GM21526 (cell line): ENCODE results near the gene ALG8.
A peak's percentile ranks its signal among the peaks of the same experiment; 100 is the strongest.
"Not testable (repeated sequence)": the region's sequence is repeated elsewhere in the genome, so short reads cannot be mapped to it uniquely, and the experiment has no call there.

Source experiments
- ATAC-seq: cut with Tn5 transposase; IDR thresholded peaks from one replicate; pipeline ENCODE4 v1.9.1; 2021; ENCODE audit warnings: moderate library complexity; ENCODE audit not compliant: unreplicated experiment, low FRiP score

The ALG8 gene

GRCh38 chr11:78109081-78110015 lies 30.1 kb downstream of the ALG8 start:
- ATAC-seq, result no peak

GRCh38 chr11:78100676-78101472 lies 38.6 kb downstream of the ALG8 start:
- ATAC-seq, result no peak

- ATAC-seq, result no peak
Observed at GRCh38 chr11:78100261-78100660, 39.2 kb downstream of the ALG8 start.

- ATAC-seq, result no peak
Observed at GRCh38 chr11:78099666-78100065, 39.8 kb downstream of the ALG8 start.

- ATAC-seq, result no peak
Observed at GRCh38 chr11:78097666-78098385, 41.6 kb downstream of the ALG8 start.

DNA sequence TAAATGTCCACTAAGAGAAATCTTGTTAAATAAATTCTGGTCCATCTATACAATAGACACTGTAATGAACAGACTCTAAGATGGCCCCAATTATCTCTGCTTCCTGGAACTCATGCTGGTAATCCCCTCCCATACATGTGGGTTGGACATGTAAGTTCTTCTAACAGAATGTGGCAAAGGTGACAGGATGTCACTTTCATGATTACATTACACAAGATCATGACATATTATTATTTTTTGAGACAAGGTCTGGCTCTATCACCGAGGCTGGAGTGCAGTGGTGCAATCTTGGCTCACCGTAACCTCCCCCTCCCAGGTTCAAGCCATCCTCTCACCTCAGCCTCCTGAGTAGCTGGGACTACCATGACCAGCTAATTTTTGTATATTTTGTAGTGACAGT lies 45.2 kb downstream of the ALG8 start:
- no peak for ATAC-seq

DNA sequence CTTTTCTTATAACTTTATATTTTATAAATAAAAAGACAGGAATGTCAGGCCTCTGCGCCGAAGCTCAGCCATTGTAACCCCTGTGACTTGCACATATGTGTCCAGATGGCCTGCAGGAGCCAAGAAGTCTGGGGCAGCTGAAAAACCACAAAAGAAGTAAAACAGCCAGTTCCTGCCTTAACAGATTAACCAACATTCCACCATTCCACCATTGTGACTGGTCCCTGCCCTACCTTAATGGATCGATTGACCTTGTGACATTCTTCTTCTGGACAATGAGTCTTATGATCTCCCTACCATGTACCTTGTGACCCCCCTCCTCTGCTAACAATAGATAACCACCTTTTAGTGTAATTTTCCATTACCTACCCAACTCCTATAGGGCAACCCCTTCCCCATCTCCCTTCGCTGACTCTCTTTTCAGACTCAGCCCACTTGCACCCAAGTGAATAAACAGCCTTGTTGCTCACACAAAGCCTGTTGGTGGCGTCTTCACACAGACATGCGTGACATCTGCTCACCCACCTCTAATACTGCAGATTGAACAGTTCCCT lies 52.8 kb downstream of the ALG8 start:
- not testable (repeated sequence) for ATAC-seq

DNA sequence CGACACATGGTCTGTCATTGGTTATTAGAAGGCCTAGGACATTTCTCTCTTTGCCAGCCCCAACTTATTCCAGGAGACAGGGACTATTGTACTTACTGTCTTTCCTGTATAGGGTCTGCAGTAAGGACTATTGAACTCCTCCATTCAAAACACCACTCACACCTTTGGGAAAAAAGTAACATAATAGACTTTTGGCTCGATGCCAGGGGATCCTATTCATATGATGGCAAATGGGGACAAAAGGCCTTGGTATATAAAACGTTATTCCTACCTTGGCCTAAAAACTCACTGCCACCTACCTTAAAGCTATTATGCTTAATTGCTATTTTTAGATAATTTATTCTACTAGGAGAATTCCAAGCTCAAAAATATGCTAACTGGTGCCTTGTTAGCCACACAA lies 53.5 kb downstream of the ALG8 start:
- ATAC-seq, result no peak

GRCh38 chr11:78084506-78084905 lies 54.9 kb downstream of the ALG8 start:
- not testable (repeated sequence) for ATAC-seq

DNA sequence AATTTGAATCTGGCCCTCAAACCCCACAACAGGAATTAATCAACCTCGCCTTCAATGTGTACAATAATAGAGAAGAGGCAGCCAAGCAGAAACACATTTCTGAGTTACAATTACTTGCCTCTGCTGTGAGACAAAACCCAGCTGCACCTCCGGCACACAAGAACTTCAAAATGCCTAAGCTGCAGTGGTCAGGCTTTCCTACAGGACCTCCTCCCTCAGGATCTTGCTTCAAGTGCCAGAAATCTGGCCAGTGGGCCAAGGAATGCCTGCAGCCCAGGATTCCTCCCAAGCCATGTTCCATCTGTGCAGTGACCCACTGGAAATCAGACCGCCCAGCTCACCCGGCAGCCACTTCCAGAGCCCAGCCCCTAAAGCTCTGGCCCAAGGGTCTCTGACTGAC lies 56.4 kb downstream of the ALG8 start:
- ATAC-seq, result no peak

- ATAC-seq, result no peak
Observed at GRCh38 chr11:78082146-78082545, 57.3 kb downstream of the ALG8 start.

DNA sequence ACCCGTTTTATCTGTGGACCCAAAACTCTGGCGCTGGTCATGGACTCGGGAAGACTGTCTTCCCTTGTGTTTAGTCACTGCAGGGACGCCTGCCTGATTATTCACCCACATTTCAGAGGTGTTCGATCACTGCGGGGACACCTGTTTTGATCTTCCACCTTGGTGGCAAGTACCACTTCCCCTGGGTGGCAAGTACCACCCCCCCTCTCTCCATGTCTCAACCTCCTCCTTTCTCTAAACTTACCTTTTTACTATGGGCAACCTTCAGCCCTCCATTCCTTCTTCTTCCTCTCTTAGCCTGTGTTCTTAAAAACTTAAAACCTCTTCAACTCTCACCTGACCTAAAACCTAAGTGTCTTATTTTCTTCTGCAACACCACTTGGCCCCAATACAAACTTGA lies 57.8 kb downstream of the ALG8 start:
- ATAC-seq, result no peak

DNA sequence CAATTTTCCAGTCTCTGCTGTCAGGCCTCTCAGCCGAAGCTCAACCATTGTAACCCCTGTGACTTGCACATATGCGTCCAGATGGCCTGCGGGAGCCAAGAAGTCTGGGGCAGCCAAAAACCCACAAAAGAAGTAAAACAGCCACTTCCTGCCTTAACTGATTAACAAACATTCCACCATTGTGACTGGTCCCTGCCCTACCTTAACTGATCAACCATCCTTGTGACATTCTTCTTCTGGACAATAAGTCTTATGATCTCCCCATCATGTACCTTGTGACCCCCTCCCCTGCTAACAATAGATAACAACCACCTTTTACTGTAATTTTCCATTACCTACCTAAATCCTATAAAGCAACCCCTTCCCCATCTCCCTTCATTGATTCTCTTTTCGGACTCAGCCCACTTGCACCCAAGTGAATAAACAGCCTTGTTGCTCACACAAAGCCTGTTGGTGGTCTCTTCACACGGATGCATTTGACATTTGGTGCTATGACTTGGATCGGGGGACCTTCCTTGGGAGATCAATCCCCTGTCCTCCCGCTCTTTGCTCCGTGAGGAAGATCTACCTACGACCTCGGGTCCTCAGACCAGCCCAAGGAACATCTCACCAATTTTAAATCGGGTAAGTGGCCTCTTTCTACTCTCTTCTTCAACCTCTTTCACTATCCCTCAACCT lies 58.5 kb downstream of the ALG8 start:
- ATAC-seq, result no peak

DNA sequence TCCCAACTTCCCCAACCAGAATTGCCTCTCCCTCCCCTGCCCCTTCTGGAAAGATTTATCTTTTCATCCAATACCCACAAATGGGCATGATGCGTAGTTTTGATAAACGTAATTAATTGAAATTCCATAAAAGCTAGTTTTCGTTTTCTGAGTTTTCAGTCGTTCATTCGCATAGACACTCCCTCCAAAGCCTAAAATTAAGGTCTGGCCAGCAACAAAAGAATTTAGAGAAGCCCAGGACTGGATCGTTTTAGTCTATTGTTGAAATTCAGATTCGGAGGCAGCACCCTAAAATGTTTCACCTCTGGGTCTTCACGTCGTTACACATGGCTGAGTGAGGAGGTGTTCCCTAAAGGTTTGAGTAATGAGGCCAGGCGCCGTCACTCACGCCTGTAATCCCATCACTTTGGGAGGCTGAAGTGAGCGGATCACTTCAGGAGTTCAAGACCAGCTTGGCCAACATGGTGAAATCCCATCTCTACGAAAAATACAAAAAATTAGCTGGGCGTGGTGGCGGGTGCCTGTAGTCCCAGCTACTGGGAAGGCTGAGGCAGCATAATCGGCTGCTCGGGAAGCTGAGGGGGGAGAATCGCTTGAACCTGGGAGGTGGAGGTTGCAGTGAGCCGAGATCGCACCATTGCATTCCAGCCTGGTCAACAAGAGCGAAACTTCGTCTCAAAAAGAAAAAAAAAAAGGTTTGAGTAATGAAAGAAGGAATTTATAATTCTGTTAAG lies 59.2 kb downstream of the ALG8 start:
- ATAC-seq, result no peak

- peak; percentile 64 for ATAC-seq
Observed at GRCh38 chr11:78079232-78080083, 60.0 kb downstream of the ALG8 start, which contains the start of gene NDUFC2. Gene NDUFC2, minus strand, starts transcription at chr11:78079862. Its CDS starts 118 bp downstream, at chr11:78079744.

DNA sequence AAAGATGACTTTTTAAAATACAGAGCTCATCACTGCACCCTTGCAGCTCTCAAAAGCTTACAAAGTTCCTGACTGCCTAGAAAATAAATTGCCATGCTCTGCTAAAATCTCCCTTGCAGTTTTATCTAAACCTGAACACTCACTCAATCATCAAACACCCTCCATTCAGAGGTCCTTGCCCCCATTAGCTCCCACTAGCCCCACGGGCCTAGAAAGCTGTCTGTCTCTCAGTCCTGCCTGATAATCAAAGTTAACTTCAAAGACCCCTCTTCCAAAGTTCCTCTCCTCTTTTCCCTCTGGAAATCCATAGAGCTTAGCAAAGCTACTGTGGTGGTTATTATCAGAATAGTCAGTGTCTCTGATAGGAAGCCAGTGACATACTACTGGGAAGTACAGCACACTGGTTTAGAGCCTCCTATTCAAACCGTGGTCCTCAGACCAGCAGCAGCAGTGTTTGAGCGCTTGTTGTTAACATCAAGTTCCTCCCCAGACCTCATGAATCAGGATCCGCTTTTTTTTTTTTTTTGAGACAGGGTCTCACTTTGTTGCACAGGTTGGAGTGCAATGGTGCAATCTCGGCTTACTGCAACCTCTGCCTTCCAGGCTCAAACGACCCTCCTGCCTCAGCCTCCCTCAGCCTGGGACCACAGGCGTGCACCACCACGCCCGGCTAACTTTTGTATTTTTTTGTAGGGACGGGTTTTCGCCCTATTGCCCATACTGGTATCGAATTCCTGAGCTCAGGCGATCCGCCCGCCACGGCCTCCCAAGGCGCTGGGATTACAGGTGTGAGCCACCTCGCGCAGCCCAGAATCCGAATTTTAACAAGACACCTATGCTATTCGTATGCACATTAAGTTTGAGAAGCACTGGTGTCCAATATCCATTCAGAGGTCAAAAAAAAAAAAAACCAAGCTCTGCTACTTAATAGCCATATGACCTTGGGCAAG lies 60.9 kb downstream of the ALG8 start:
- ATAC-seq, result no peak

- not testable (repeated sequence) for ATAC-seq
Observed at GRCh38 chr11:78077592-78077991, 61.8 kb downstream of the ALG8 start.
